Activated naive CD8-positive, alpha-beta T cell treated with anti-CD3 and anti-CD28 coated beads for 36 hours (primary cell): ENCODE measurements around the gene RFX4. TPM values are rescaled to one million over a fixed set of nuclear protein-coding genes. Genes with fewer than 3 reads are reported as not detected.
"Not testable (repeated sequence)": the region's sequence is repeated elsewhere in the genome, so short reads cannot be mapped to it uniquely, and the experiment has no call there.

ENCODE experiments used
- DNase-seq: peaks from one replicate; pipeline ENCODE4 v3.0.0; 2021
- H3K27ac Mint-ChIP-seq: one replicate; pipeline ENCODE4 v1.8.0; 2022; ENCODE audit warnings: mild to moderate bottlenecking, moderate library complexity, mixed read lengths
- H3K27me3 Mint-ChIP-seq: one replicate; pipeline ENCODE4 v1.8.0; 2022; ENCODE audit warnings: mild to moderate bottlenecking, mixed read lengths
- H3K36me3 Mint-ChIP-seq: one replicate; pipeline ENCODE4 v1.8.0; 2021; ENCODE audit warnings: mild to moderate bottlenecking, mixed read lengths
- H3K4me1 Mint-ChIP-seq: one replicate; pipeline ENCODE4 v1.8.0; 2021; ENCODE audit warnings: mixed read lengths
- H3K4me3 Mint-ChIP-seq: one replicate; pipeline ENCODE4 v1.8.0; 2022; ENCODE audit warnings: mild to moderate bottlenecking, moderate library complexity, mixed read lengths
- H3K9me3 Mint-ChIP-seq: one replicate; pipeline ENCODE4 v1.8.0; 2022; ENCODE audit warnings: mixed read lengths
- total RNA-seq, 2 experiments: library from RNA; stranded (reverse); gene quantifications; one replicate each; pipeline ENCODE4 v1.2.3, GENCODE V29; 2021

Gene RFX4
- total RNA-seq, 2 experiments from 2014 or later = not detected

DNA sequence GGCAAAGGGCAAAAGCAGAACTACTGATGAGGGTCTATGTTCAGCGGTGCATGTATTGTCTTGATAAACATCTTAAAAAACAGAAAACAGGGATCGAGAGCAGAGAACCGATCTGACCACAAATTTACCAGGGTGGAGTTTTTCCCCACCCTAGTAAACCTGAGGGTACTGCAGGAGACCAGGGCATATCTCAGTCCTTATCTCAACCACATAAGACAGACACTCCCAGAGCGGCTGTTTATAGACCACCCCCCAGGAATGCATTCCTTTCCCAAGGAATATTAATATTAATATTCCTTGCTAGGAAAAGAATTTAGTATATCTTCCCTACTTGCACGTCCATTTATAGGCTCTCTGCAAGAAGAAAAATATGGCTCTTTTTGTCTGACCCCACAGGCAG is 37.8 kb downstream of the RFX4 start:
- not testable (repeated sequence) for H3K4me3 Mint-ChIP-seq, H3K4me1 Mint-ChIP-seq, DNase-seq, H3K36me3 Mint-ChIP-seq, H3K27ac Mint-ChIP-seq
- Mint-ChIP-seq H3K9me3 (peaks cover 12% of the 10 kb centered on the region), H3K27me3 (peaks cover 20% of the 10 kb centered on the region)

DNA sequence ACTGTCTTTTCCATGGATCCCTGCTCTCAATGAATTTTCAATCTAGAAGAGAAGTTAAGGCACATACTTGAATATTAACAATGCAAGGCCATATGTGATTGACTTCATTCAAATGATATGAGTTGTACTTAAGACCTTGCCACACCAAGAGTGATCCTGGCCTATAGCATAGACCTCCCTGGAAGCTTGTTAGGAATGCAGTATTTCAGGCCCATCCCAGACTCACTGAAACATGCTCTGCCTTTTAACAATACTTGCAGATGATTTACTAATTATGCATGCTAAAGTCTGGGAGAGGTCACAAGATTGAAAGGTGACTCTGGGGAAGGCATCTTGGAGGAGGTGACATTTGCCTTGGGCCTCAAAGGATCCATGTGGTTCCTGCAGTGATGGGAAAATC is 43.2 kb downstream of the RFX4 start:
- no peaks in the 10 kb centered on the region for H3K27me3 Mint-ChIP-seq

DNA sequence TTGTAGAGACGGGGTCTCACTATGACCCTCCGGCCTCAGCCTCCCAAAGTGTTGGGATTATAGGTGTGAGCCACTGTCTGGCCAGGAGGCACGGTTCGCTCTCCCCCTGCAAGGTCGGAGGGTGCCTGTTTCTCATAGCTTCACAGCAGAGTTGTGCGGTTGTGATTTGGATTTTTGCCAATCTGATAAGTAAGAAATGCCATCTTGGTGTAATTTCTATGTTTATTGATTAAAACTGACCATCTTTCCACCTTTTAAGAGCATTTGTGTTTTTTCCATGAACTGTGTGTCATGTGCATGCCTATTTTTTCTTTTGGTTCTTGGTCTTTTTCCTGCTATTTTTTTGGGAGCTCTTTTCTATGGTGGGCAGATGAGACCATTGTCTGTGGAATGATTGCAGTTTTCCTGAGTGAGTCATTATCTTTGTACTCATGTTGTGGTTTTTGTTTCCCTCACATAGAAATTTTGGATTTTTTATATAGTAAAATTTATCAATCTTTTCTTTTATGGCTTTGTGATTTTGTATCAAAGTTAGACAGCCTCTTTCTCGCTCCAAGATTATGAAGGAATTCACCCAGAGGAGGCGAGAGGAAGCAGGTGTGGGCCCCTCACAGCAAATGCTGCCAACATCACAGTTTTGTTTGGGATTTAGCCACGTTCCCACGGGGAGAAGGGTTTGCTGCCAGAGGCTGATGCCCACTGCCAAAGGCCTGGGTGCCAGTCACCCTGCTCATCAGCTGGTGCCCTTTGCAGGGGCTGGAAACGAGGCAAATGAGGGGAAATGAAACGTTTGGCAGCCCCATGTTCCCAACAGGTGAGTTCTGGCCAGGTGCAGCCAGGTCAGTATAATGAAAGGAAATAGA is 47.2 kb downstream of the RFX4 start:
- H3K4me3 Mint-ChIP-seq = no peak overlapping the region
- peaks cover 3% of the 10 kb centered on the region for H3K27me3 Mint-ChIP-seq
- H3K9me3 Mint-ChIP-seq = no peaks in the 10 kb centered on the region
- H3K4me1 Mint-ChIP-seq = no peaks in the 10 kb centered on the region
- no peak overlapping the region for H3K27ac Mint-ChIP-seq
- DNase-seq = no peak
- H3K36me3 Mint-ChIP-seq = no peaks in the 10 kb centered on the region

More for the DNA sequence above, 43.2 kb downstream of the RFX4 start:
- Mint-ChIP-seq H3K9me3 (no peaks in the 10 kb centered on the region), H3K27ac (no peak overlapping the region), H3K4me1 (no peaks in the 10 kb centered on the region), H3K4me3 (no peak overlapping the region), H3K36me3 (no peaks in the 10 kb centered on the region)
- DNase-seq = no peak

DNA sequence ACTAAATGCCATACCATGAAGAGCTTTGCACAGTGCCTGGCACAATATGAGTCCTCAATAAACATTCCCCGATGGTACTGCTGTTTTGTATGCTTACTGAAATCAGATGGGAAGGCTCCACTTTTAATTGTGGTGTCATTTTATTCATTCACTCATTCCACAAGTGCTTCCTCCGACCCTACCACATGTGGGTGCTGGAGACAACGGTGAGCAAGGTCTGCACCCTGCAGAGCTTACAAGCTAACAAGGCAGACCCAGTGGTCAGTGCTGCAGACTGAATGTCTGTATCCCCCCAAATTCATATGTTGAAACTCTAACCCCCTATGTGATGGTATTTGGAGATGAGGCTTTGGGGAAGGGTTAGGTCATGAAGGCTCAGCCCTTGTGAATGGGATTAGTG is 48.3 kb downstream of the RFX4 start:
- Mint-ChIP-seq H3K27me3 (peaks cover 3% of the 10 kb centered on the region), H3K4me1 (no peaks in the 10 kb centered on the region), H3K36me3 (no peaks in the 10 kb centered on the region), H3K27ac (no peak overlapping the region), H3K4me3 (no peak overlapping the region), H3K9me3 (no peaks in the 10 kb centered on the region)
- no peak for DNase-seq

DNA sequence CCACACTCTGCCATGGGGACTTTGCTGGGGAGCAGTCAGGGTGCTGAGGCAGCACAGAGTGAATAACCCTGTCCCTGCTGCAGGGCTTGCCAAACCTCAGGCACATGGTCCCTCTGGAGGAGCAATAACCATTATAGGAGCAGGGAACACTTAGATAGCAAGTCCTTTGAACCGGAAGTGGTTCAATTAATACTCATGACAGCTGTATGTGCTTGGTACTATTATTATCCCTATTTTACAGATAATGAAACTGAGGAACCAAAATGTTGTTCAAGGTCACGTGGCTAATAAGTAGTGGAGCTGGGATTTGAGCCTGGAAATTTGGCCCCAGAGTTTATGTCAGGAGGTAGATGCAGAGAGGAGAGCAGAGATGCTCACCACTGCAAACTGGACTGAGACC is 49.0 kb downstream of the RFX4 start:
- no peak for DNase-seq
- H3K4me3 Mint-ChIP-seq = no peak overlapping the region
- H3K27ac Mint-ChIP-seq = no peak overlapping the region
- H3K36me3 Mint-ChIP-seq = no peaks in the 10 kb centered on the region
- H3K4me1 Mint-ChIP-seq = no peaks in the 10 kb centered on the region
- no peaks in the 10 kb centered on the region for H3K9me3 Mint-ChIP-seq
- peaks cover 3% of the 10 kb centered on the region for H3K27me3 Mint-ChIP-seq

DNA sequence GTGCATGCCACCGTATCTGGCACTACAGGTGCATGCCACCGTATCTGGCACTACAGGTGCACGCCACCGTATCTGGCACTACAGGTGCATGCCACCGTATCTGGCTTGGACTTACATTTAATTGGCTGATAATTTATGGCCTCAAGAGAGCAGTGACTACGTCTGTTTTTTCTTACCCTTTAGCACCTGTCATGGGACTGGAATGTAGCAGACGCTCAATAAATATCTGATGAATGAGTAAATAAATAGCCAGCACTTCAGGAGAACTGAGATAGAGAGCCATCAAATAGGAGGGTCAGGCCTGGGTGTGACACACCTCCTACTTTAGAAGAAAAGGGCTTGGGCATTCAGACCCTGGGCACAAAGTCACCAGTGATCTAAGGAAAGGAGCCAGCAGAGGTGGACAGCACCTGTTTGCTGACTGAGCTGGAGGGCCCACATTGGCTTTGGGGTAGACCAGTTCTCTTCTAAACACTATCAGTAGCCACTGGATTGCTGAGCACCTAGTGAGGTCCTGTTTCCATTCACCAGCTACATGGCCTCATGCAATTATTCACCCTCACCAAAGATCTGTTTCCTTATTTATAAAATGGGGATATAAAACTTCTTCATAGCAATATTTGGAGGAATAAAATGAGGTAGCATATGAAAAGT is 50.1 kb downstream of the RFX4 start:
- DNase-seq = no peak
- H3K27ac Mint-ChIP-seq = no peak overlapping the region
- peaks cover 3% of the 10 kb centered on the region for H3K27me3 Mint-ChIP-seq
- no peaks in the 10 kb centered on the region for H3K4me1 Mint-ChIP-seq
- no peak overlapping the region for H3K4me3 Mint-ChIP-seq
- no peaks in the 10 kb centered on the region for H3K9me3 Mint-ChIP-seq
- no peaks in the 10 kb centered on the region for H3K36me3 Mint-ChIP-seq

DNA sequence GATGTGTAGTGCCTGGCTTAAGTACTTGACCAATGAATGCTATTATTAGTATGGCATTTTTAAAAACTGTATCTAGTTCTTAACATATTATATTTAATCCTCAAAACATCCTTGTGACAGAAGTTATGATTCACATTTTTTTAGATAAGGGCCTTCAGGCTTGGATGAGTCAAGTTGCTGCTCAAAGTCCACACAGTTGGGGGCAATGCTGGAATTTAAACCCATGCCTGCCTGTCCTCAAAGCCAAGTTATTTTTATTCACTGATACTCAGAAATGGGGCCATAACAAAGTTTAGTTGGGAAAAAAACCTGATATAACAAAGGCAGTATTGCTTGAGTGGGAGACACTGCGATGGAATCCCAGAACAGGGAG is 50.6 kb downstream of the RFX4 start:
- no peak for DNase-seq
- Mint-ChIP-seq H3K4me1 (no peaks in the 10 kb centered on the region), H3K4me3 (no peak overlapping the region), H3K36me3 (no peaks in the 10 kb centered on the region), H3K27me3 (peaks cover 3% of the 10 kb centered on the region), H3K9me3 (no peaks in the 10 kb centered on the region), H3K27ac (no peak overlapping the region)

DNA sequence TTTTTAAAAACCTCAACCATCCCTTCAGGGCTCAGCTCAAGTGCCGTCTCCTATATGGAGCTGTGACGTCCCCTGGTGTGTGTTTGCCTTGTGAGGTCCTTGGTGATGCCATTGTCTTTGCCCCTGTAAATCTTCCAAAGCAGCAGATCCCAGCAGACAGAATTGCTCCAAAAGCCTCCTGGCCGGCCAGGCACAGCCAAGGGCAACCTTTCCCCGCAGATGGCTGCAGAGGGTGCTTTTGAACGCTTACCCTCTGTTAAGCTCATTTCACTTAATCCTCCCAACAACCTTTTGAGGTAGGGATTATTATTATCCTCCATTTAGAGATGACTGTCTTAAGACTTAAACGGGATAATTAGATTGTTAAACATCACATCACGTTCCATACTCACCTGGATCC is 51.4 kb downstream of the RFX4 start:
- Mint-ChIP-seq H3K4me3 (no peak overlapping the region), H3K9me3 (no peaks in the 10 kb centered on the region), H3K36me3 (no peaks in the 10 kb centered on the region), H3K27ac (no peak overlapping the region), H3K27me3 (peaks cover 3% of the 10 kb centered on the region), H3K4me1 (no peaks in the 10 kb centered on the region)
- DNase-seq = no peak

DNA sequence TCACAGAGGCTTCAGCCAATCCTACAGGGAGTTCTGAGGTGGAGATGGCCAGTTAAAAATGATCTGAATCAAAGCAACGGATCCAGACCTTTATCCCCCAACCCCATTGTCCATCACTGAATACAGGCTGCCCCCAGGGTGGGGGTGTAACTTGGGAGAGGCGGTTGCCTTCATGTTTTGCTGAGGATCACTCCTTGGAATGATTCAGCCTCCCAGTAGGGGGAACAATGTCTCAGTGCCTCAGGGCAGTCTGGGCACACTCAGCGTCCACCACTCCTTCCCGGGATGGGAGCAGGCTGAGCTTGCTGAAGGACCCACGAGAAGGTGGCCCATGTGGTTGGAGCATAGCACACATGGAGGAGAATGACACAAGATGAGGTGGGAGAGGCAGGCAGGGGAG is 60.2 kb downstream of the RFX4 start:
- Mint-ChIP-seq H3K9me3 (no peaks in the 10 kb centered on the region), H3K36me3 (no peaks in the 10 kb centered on the region), H3K4me1 (no peaks in the 10 kb centered on the region), H3K27me3 (no peaks in the 10 kb centered on the region), H3K27ac (no peak overlapping the region), H3K4me3 (no peak overlapping the region)
- no peak for DNase-seq

DNA sequence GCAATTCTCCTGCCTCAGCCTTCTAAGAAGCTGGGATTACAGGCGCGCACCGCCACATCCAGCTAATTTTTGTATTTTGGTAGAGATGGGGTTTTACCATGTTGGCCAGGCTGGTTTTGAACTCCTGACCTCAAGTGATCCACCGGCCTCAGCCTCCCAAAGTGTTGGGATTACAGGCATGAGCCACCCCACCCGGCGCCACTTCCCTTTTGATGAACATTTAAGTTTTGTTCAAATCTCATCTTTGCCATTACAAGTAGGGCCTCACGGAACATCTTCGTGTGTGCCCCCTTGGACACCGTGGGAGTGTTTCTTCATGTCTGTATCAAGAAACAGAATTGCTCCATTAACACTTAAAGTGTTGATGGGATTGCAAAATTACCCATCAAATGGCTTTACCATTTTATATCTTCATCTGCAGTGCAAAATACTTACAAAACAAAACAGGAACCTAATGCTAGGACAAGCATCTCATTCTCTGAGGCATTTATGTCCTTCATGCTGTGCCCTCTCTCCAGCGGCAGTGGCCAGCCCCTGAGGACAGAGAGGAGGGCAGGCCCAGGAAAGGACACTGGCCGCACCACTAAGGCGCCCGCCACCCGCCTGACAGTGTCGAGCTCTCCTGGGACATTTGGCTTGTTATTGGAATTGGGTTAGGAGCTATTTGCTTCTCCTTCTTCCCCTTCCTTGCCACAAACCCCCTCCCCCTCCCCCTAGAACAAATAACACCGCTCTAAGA is 61.7 kb downstream of the RFX4 start:
- no peaks in the 10 kb centered on the region for H3K36me3 Mint-ChIP-seq
- no peaks in the 10 kb centered on the region for H3K27me3 Mint-ChIP-seq
- H3K9me3 Mint-ChIP-seq = no peaks in the 10 kb centered on the region
- H3K4me1 Mint-ChIP-seq = no peaks in the 10 kb centered on the region
- H3K27ac Mint-ChIP-seq = no peak overlapping the region
- no peak overlapping the region for H3K4me3 Mint-ChIP-seq
- no peak for DNase-seq

DNA sequence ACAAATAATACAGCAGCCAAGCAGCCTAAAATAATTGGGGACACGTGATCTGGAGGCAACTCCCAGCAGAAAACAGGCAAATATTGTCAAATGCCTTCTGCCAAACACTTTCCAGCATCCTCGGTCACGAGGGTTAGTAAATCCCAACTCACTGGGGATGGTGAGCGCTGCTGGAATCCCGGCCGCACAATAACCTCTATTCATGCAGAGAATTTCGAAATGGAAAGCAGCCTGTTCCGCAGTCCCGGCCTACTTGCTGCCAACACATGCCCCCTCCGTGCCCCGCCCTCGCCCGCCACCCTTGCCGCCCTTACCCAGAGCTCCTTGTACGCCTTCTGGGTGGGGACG is 62.2 kb downstream of the RFX4 start:
- H3K9me3 Mint-ChIP-seq = no peaks in the 10 kb centered on the region
- no peak overlapping the region for H3K27ac Mint-ChIP-seq
- H3K4me3 Mint-ChIP-seq = no peak overlapping the region
- H3K27me3 Mint-ChIP-seq = no peaks in the 10 kb centered on the region
- no peaks in the 10 kb centered on the region for H3K4me1 Mint-ChIP-seq
- no peaks in the 10 kb centered on the region for H3K36me3 Mint-ChIP-seq
- no peak for DNase-seq

DNA sequence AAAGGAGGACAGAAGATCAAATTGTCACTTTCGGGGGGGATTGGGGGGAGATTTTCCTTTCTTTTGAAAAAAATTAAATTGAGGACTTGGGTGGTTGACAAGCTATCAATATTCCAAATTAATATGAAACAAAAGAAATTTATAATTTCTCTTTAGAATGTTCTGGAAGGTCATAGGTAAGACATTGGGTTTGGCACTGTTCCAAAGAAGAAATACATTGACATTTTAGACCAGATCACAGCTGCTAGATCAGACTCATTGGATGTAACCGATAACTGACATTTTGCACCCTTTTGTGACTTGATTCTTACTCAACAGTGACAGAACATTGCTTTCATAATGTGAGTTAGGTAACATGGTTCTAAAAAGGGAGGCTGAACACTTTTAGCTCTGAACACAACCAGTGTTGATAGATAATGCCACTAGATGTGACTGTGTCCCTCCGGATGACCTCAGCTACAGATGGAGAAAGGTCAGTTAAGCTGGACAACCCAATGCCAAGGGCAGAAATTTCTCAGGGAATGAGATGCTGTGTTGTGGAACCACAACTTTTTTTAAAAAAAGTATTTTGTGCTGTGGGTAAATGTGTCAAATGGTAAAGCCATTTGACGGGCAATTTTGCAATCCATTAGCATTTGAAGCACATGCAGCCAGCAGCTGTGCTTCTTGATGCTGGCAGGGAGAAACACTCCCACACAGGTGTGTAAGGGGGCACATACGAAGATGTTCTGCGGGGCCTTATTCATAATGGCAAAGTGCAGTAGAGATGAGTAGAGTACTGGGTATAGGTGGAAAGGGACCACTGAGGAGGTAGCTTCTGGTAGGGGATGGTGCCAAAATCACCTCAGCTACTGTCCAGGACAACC is 62.9 kb downstream of the RFX4 start:
- Mint-ChIP-seq H3K9me3 (no peaks in the 10 kb centered on the region), H3K27me3 (no peaks in the 10 kb centered on the region), H3K4me1 (no peaks in the 10 kb centered on the region), H3K36me3 (no peaks in the 10 kb centered on the region), H3K27ac (no peak overlapping the region), H3K4me3 (no peak overlapping the region)
- DNase-seq = no peak

DNA sequence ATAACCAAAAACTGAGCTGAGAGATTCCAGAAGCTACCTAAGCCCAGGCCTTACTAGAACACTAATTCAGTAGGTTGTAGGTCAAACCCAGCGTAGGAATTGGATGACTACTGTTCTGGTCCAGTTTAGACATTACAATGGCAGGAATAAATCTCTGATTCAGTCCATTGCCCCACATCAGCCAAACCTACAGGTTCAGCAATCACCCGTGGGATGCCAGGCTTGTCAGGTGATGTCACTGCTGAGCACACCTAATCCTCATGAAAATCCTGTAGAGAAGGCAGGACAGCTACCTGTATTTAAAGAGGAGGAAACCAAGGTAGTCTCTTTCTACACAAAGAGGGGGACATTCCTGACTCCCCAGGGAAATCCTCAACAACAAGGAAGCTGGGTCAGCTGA is 63.7 kb downstream of the RFX4 start:
- Mint-ChIP-seq H3K4me1 (no peaks in the 10 kb centered on the region), H3K36me3 (no peaks in the 10 kb centered on the region), H3K9me3 (no peaks in the 10 kb centered on the region), H3K27ac (no peak overlapping the region), H3K27me3 (no peaks in the 10 kb centered on the region), H3K4me3 (no peak overlapping the region)
- no peak for DNase-seq

DNA sequence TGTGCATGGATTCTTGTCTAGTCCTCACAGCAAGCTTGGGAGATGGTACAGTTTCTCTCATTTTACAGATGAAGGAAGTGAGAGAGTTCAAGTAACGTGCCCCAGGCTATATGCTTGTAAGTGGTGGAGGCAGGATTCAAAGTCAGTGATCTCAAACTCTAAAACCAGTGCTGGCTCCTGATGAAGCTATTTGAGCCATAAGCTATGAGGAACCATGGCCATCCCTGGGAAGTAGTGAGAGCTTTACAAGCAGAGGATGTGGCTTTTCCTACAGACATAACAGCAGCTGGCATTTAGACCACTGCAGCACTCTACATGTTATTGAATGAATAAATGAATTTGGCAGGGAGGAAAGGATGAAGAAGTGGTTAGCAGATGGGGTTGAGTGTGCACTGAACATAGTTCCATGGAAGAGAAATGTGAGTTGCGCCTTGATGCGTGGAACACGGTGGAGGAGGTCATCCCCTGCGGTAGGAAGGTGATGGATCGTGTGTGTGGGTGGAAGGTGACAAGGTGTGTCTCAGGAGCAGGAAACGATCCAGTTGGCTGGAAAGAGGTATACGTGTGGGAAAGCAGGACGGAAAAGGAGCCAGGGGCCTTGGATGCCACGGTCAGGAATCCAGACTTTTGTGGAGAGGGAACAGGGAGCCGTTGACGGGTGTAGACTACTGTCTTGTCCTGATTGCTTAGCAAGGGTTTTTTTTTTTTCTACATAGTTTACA is 65.2 kb downstream of the RFX4 start:
- H3K27me3 Mint-ChIP-seq = no peaks in the 10 kb centered on the region
- H3K36me3 Mint-ChIP-seq = no peaks in the 10 kb centered on the region
- no peaks in the 10 kb centered on the region for H3K4me1 Mint-ChIP-seq
- H3K27ac Mint-ChIP-seq = no peak overlapping the region
- no peak for DNase-seq
- no peaks in the 10 kb centered on the region for H3K9me3 Mint-ChIP-seq
- H3K4me3 Mint-ChIP-seq = no peak overlapping the region
